HG03354 (cell line): ENCODE measurements around the gene APOM.
A peak's percentile ranks its signal among the peaks of the same experiment; 100 is the strongest.

Experiments
- ATAC-seq: cut with Tn5 transposase; IDR thresholded peaks from one replicate; pipeline ENCODE4 v1.9.1; 2021; ENCODE audit warnings: mild to moderate bottlenecking; ENCODE audit not compliant: unreplicated experiment, poor library complexity, severe bottlenecking

The APOM gene

DNA sequence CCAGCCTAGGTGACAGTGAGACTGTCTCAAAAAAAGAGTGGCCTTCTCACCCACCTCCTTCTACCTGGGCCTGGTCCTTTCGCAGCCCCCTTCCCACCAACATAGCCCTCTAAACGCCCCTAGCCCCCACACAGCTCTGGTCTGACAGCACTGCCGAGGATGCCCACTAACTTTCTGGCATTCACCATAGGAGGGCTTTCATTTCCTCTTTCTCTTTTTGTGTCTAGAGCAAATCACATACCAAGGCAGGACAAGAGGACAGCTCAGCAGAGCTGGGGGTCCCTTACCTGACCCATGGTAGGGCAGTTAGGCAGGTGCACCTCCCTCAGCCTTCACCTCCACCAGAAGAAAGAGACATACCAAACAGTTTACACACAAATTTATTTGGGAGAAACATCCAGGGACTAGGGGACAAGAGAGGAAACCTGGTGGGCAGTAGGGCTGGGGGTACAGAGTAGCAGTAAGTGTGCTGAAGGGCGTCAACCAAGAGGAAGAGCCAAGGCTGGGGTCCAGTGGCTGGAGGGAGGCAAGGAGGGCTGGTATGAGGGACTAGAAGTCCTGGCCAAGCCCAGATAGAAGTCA lies 20.7 kb downstream of the APOM start:
- no peak for ATAC-seq

DNA sequence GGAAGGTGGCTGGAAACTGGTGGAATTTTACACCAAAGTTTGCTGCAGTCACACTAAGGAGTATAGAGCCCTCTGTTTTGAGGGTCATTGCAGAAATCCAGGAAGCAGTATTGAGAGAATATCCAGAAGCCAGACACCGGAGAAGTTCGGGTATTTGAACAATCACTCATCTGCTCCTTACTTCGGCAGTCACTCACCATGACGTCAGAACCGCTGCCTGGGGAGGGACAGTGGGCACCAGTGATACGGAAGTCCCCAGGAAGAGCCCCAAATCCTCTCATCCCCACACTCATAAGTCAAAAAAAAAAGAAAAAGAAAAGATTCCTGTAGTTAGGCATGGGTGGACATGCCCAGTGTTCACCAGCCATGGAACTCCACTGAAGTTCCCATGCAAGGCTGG lies 21.2 kb downstream of the APOM start:
- ATAC-seq: no peak

DNA sequence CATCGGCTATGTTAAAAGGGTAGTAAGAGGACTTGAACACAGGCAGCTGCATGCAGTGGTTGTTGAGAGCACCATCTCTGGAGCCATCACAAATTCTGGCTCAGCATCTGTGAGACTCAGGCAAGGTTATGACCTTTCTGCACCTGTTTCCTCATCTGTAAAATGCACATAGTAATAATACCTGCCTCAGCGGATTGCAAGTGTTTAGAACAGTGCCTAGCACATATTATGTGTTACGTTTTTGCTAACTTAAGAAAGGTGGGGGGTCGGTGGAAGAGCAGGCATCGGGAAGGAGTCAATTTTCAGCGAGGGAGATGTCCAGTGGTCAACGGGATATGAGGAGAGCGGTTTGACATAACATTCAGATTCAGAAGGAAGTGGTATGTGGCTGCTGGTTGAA lies 22.3 kb downstream of the APOM start:
- ATAC-seq: no peak

DNA sequence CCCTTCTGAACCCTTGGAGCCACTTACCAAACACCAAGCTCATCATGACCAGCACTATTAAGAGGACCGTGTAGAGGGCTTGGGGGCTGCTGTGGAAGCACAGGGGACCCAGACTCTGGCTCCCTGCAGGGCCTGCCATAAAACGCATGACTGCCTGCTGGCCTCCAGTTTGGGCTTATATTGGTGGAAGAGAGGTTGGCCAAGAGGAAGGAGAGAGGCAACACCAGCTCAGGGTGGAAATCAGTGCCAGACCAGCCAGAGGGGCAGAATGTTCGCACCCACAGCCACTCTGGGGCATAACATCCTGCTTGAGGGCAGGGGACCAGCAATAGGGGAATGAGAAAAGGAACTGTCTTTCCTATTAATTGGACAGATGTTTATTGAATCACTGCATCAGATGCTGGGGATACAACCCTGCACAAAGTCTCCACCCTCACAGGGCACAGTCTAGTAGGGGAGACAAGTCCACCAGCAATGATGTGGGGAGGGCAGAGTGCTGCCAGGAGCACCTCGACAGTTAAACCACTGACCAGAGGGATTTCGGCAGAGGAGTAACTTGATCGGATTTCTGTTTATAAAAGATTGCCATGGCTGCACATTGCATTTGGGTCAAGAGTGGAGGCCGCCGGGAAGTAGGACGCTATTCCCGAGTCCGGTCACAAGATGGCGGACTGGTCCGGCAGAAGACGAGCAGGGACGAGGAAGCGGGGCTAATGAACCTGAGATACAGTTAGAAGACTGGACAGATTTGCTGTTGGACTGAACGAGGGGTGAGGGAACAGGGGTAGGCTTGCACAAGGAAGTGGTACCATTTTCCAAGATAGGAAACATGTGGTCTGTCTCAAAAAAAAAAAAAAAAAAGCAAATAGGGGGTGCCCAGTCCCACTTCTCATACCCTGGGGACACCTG lies 24.8 kb downstream of the APOM start, which contains the start of gene LY6G5C:
TSS of gene LY6G5C (minus strand) at position 842 of the 909 bp plus-strand sequence. CDS start at position 148, 694 bp downstream.
- peak; percentile 48 for ATAC-seq

DNA sequence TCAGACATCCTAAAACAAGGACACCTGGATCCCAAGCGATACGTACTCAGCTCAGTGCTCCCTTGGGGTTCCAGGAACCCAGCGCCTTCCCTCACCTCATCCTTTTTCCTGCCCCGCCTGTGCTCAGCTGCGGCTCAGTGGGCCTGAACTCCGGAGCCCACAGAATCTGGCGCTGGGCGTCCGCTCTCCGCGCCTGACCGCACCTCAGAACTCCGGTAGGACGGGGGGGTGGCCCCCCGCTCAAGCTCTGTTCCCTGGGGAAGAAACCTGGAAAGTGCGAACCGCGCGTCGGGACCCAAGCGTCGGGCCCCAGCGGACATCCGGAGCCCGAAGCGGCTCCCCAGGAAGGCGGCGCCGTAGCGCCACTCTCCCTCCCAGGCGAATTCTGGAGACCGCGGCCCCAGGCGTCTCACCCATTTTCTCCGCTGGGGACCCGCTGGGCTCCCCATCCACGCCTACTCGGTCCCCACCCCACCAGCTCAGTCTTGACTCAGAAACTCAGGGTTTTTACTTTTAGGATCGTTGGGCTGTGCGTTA lies 25.5 kb downstream of the APOM start:
- peak; percentile 39 for ATAC-seq

DNA sequence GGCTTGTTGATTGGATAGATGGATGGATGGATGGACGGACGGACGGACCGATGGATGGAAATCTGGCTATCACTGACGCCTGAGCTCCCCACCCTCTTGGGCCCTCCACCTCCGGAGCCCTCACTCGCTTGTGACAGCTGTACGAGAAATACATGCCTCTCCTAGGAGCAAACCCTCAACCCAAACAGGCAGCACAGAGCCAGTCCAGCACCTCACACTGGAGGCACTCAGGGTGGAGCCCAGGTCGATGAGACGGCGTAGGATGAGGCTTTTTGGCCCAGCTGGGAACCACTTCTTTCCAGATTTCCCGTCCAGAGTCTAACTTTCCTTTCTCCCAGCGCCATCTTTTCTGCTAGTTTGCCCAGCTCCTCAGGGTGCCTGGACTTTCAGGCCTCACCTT lies 27.9 kb downstream of the APOM start:
- no peak for ATAC-seq

DNA sequence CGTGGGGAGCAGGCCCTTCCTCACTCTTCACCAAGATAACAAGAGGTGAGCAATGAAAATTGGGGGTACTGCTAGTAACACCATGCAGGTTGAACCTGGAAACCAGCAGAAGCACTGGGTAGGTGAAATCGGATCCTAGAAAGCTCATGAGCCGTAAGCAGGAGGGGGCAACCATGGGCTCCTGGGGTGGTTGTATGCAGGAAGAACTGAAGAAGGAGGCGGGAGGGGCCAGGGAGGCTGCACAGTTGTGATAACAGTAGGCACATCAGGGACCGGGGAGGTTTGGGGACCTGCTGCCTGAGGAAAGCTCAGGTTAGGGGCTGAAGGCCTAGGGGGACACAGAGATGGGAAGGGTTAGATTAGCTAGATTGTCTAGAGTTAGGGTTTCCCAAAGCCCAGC lies 30.8 kb downstream of the APOM start:
- no peak for ATAC-seq

DNA sequence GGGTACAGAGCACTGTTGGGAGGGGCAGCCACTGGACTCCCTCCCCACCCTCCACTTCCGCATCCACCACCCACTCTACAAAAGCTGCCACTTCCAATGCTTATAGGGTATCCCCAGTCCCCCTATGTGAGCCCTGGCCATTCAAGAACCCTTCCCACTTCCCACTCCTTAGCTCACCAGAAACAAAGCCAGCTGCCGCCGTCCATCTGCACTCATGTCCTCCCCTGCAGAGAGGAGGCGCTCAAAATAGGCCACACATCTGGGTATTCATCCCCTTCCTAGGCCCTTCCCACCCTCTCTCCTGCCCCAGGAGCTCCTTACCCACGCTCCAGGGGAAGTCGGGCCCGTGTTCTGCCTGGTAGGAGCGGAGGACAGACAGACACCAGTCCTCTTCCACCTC lies 31.6 kb downstream of the APOM start:
- no peak for ATAC-seq

DNA sequence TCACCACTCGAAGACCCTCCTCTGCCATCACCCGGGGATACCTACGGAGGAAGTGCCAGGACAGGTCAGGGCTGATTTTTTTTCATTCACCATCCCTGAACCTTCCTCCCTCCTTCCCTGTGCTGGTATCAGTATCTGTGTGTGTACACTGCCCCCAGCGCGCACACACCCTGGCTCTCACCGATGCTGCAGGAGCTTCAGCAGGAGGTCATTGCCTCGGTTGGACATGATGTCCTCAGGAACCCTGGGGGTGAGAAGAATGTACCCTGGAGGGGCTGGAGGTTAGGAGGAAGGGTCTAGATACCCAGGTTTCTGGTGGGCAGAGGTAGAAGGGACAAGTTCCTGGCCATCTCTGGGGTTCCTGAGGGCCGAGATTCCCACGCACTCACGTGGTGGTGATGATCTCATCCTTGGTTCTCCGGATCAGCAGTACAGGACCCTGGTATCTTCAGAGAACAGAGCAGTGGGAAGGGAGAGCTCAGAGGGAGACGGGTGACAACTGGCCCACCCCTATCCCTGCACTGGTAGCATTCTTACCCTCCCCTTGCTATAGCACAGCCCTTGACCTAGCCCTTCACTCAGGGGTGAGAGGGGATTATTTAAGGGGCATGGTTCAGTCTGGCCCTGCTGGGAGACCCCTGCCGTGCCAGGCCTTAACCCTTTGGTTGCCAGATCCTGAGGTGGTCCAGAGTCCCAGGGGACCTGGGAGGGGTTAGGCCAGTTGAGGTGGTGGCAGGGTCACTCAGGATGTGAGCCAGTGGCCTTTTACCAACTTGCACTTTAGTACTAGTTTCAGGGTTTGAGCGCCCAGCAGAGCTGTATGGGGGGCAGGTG lies 32.4 kb downstream of the APOM start:
- no peak for ATAC-seq

DNA sequence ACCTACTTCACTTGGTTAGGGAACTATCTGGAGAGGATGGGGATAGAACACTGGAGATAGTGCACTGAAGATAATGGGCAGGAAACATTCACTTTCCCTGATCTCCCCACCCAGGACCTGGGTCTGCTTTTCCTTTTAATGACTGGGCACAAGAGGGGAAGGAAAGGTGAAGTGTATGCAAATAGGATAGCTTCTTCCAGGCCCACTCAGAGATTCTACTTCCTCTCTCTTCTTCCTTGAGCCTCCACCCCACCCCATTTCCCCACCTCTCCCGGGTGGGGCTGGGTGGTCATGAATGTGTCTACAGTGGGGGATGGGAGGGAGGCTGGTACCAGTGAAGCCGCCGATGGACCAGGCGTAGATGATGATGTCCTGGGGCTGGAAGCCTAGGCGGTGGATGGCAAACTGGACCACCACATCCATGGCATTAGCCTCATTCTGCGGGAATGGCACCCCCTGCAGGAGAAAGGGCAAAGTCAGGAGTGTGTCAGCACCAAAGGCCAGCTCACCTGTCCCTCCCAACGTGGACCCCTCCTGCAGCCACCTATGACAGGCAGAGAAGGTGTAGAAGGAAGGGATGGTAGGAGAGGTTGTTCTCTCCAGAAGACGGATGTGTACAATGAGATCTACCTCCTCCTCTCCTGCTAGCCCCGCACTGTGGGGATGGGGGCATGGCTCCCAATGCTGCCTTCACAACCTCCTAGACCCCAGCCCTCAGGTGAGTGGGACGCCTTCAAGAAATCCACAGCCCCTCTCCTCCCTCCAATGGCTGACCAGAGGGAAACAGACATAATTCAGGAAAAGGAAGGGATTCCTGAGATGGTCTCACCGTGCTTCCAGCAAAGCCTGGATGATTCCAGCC lies 33.8 kb downstream of the APOM start:
- no peak for ATAC-seq

DNA sequence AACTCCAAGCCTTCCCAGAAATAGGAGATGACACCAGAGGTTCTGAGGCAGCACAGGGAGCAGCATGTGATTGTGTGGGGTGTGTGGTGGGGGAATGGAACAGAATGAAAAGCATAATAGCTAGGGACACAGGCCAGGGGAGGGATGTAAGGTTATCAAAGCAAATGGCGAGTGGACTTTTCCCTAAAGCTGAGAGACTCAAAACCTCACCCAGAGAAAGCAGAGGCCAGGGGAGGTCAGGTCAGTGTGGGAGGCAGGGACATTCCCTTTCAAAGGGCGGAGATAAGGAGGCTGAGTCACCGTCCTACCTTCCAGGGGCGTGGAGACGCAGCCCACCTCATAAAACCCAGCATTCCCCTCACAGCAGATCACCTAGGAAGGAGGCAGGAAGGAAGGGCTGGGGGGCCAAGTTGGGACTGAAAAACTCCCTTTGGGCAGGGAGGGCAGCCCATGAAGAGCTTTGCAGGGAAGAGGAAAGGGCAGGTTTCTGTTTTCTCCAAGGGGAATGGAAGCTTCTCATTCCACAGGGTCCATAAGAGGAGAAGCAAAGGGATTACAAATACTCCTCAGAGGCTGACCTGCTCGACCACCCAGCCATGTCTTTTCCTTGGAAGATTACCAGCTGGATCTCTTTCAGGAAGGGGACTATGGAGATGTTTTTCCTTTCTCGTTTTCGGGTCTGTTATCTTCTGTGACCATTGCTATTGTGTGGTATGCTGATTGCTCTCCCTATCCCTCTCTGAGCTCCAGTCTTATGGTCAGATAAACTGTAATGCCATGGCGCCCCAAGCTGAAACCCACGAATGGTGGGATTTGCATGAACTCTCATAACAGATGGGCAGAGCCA lies 34.8 kb downstream of the APOM start:
- no peak for ATAC-seq

DNA sequence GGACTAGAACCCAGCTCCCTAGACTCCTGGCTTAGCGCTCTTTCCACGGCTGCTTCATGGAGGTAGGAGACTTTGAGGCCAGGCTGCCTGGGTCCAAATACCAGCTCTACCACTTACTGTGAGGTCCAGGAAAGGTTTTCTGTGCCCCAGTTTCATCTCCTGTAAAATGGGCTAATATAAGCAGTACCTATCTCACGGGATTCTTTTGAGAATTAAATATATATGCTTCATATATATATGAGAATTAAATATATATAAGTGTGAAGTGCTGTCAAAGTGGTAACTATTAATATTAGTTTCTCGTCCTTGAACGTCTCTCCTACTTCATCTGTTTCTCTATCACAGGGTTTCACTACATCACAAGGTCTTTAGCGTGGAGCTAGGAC lies 35.4 kb downstream of the APOM start:
- ATAC-seq: no peak

DNA sequence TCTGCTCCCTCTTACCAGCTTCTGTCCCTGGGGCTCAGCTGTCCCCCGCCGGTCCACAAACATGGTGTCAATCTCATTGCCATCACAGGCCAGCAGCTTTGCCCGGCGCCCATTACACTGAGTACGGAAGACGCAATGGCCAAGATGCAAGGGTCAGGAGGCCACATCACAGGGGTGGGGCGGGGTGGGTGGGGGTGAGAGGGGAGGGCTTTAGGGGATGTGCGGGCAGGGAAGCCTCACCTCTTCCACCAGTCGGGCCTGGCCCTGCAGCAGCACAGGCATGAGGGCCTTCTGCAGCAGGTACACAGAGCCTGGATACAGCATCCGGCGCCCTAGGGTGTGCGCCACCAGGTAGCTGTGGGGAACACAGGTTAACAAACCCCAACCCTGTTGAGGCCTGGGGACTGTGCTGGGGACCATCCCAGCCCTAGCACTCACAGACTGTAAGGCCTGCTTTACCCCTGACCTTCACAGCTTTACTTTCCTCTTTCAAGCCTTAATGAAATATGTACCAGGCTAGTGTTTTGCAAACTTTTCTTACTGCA lies 35.9 kb downstream of the APOM start:
- no peak for ATAC-seq

DNA sequence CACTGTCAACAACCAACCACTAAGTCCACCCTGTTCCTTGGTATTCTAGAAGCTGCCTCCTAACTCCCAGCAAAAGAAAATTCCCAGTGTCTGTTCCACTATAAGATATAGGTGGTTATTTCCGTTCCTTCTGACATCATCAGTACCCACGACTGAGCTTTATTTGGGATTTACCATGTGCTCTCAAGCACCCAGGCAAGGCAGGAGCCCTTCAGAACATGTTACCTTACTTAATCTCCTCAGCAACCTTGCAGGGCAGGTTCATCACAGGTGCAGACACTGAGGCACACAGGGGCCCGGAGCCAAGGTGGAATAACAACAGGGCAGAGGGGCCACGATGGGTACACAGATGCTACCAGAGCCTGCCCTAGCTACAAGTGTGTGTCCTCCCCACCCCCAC lies 36.7 kb downstream of the APOM start:
- ATAC-seq: no peak

DNA sequence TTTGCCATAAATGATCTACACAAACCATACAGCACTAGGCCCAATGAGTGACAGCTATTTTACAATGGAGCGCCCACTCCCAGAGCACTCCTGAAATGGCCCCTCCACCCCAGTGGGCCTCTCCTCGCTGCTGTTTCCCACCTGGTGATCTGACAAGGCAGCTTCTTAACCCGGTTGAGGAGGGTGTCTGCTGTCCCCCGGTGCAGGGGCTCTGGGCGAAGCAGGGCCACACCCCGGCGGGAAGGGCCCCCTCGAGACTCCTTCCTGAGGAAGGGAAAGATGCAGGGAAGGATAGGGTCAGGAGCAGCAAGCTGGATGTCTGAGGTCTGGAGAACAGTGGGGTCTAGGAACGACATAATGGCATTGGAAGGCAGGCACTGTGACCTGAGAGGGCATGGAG lies 37.2 kb downstream of the APOM start:
- ATAC-seq: no peak

DNA sequence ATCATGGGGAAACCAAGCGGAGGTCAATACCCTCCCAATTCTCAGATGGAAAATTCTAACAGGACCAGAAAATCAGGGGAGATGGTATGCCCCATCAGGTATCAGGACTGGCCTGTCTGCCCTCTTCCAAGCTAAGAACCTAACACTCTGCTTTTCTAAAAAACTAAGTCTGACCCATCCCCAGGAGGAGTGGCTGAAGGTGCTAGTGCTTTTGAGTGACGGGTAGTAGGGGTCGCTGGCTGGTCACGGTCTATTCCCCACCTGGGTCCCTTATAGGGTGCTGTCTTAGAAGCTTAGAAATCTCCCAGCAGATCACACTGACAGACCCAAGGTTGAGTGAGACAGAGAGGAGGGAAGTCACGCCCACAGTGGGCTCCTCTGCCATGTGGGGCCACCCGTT lies 37.8 kb downstream of the APOM start:
- ATAC-seq: no peak

DNA sequence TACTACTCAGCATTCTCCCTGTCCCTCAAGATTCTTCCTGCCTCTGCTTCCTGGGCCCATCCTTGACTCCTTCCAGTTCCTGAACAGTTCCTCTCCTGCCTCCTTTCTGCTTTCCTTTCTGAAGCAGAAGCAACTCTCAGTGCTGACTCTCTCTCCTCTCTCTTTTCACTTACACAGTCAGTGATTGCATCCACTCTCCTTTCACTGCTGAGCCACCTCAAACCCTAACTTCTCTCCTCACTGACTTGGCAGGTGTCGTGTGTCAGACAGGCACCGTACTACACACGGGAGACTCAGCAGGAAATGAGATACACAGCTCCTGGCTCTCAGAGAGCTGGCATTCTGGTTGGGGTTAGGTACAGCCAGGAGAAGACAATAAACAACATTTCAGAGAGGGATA lies 41.9 kb downstream of the APOM start:
- no peak for ATAC-seq

DNA sequence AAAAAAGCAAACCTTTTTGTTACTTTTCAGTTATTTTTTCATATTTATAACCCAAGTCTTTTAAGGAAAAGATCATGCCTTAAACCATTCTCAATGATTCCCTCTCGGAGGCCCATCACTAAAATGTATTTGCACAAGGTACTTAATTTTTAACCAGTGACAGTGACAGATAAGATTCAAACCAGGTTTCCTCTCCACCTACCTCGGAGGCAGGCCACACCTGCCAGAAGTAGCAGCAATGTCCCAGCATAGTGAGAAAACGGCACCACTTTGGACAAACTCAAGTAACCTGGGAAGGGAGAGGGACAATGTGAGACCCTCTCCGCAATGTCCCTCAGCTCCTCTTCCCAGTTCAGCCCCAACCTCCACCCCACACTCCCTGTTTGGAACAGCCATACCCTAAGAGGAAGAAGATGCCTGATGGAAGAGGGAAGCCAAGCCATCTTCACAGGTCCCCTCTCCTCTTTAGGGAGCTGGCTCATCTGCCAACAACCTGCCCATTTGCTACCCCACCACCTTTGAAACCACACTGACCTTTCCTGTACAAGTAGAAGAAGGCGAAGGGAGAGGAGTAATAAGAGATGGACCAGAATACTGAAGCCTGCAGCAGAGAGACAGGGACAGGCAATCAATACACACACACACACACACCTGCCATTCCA lies 45.2 kb downstream of the APOM start:
- ATAC-seq: no peak
